OCI-LY7 (cell line): ENCODE measurements around the gene GDE1. TPM values are rescaled to one million over a fixed set of nuclear protein-coding genes. Genes with fewer than 3 reads are reported as not detected.
"Not testable (repeated sequence)": the region's sequence is repeated elsewhere in the genome, so short reads cannot be mapped to it uniquely, and the experiment has no call there.

Experiments
- BruUV-seq: library from RNA; stranded (reverse); fragments of 400-500 nt; replicated peaks from 2 replicates; lab custom pipeline; 2021; lab: Mats Ljungman, UMichigan
- CTCF ChIA-PET: fragments of 300-600 bp; sonication (Branson Sonifier 250); formaldehyde crosslinking; loops from one replicate; lab custom pipeline; 2022; ENCODE audit warnings: antibody characterized with exemption; ENCODE audit not compliant: unreplicated experiment; lab: Charles Lee
- POLR2A ChIA-PET: fragments of 300-600 bp; sonication (Branson Sonifier 250); formaldehyde crosslinking; loops from one replicate; lab custom pipeline; 2022; ENCODE audit warnings: antibody characterized with exemption; lab: Charles Lee
- DNase-seq: peaks from one replicate; pipeline ENCODE4 v3.0.0-alpha.2; 2015; ENCODE audit warnings: low spot score
- H2AFZ ChIP-seq: fragments of 200-600 bp; sonication (generic), shearing (Covaris generic); 2 replicates; pipeline ENCODE4 v1.6.1; 2014; ENCODE audit warnings: mild to moderate bottlenecking, antibody characterized with exemption, low read length, moderate library complexity
- H3K27ac ChIP-seq: fragments of 200-600 bp; sonication (generic); 2 replicates; pipeline ENCODE4 v1.5.1; 2014; ENCODE audit warnings: mixed run types, low read depth, mild to moderate bottlenecking, moderate library complexity, low read length, inconsistent platforms; ENCODE audit not compliant: poor library complexity, severe bottlenecking
- H3K36me3 ChIP-seq: fragments of 200-600 bp; sonication (generic); 2 replicates; pipeline ENCODE4 v1.6.1; 2014; ENCODE audit warnings: mild to moderate bottlenecking, antibody characterized with exemption, low read length, moderate library complexity, mixed read lengths; ENCODE audit not compliant: insufficient read depth
- H3K4me1 ChIP-seq: fragments of 200-600 bp; sonication (generic); 2 replicates; pipeline ENCODE4 v1.5.1; 2014; ENCODE audit warnings: mild to moderate bottlenecking, low read length; ENCODE audit not compliant: insufficient read depth, poor library complexity, severe bottlenecking
- H3K4me2 ChIP-seq: fragments of 200-600 bp; sonication (generic); 2 replicates; pipeline ENCODE4 v1.6.1; 2014; ENCODE audit warnings: mild to moderate bottlenecking, low read length
- H3K4me3 ChIP-seq: fragments of 200-600 bp; sonication (generic); 2 replicates; pipeline ENCODE4 v1.5.1; 2014; ENCODE audit warnings: mild to moderate bottlenecking, low read depth, low read length; ENCODE audit not compliant: poor library complexity, severe bottlenecking
- H3K79me2 ChIP-seq: fragments of 200-600 bp; sonication (generic); 2 replicates; pipeline ENCODE4 v1.6.1; 2016; ENCODE audit warnings: low read depth, mild to moderate bottlenecking, low read length, moderate library complexity, mixed read lengths; ENCODE audit not compliant: insufficient read depth
- H3K9me2 ChIP-seq: fragments of 200-600 bp; sonication (generic); 2 replicates; pipeline ENCODE4 v1.6.1; 2016; ENCODE audit warnings: mild to moderate bottlenecking, low read length, mixed read lengths; ENCODE audit not compliant: insufficient read depth
- H3K9me3 ChIP-seq: fragments of 200-600 bp; sonication (generic); 2 replicates; pipeline ENCODE4 v1.6.1; 2014; ENCODE audit warnings: mild to moderate bottlenecking, mixed run types, low read length, mixed read lengths
- H4K20me1 ChIP-seq: fragments of 200-600 bp; sonication (generic); 2 replicates; pipeline ENCODE4 v1.6.1; 2014; ENCODE audit warnings: mild to moderate bottlenecking, antibody characterized with exemption, low read length, moderate library complexity, mixed read lengths; ENCODE audit not compliant: insufficient read depth
- CTCF ChIP-seq: fragments of 200-600 bp; sonication (generic); conservative IDR thresholded peaks from 2 replicates; pipeline ENCODE4 v1.5.1; 2014; ENCODE audit warnings: mild to moderate bottlenecking, antibody characterized with exemption, low read length, moderate library complexity, mixed read lengths
- EZH2phosphoT487 ChIP-seq: fragments of 200-600 bp; sonication (generic); IDR thresholded peaks from 2 replicates; pipeline ENCODE4 v1.6.1; 2018; ENCODE audit warnings: low read depth, borderline replicate concordance, mild to moderate bottlenecking, mixed run types, antibody characterized with exemption, low read length, moderate library complexity, mixed read lengths
- intact Hi-C: fragments of 100-400 bp; cut with micrococcal nuclease; formaldehyde crosslinking; loops from one replicate; pipeline ENCODE4 v1.10.0; 2022; ENCODE audit not compliant: unreplicated experiment
- total RNA-seq, 2 experiments: library from RNA; depleted of rRNA in 1 of 2; stranded (reverse); fragments of >200 nt in 1 of 2; shearing (Covaris generic) in 1 of 2; gene quantifications; 2 replicates each; pipeline ENCODE4 v1.2.3, GENCODE V29; 2014 to 2022

GDE1 gene
- total RNA-seq, 2 experiments from 2014 or later = 23.4 to 30.8 TPM

- peak within 1 kb of the TSS; percentile 88 for H3K4me3 ChIP-seq
- ChIA-PET CTCF (interaction anchor here (0.6 kb wide), 1 partner anchor 31 kb away, joined by 3 read pairs; no protein-coding TSS in a partner anchor), POLR2A (interaction anchor here (0.5 to 3.4 kb wide), 6 partner anchors 8 to 1344 kb away, joined by 3 to 26 read pairs (median 4); partner anchors contain the start of gene CCP110)
- peak within 1 kb of the TSS; percentile 98 for H2AFZ ChIP-seq
- H3K79me2 ChIP-seq = peaks cover 5% of the 10 kb centered on the region; the same call in 1 of the 2 replicates
- H3K4me1 ChIP-seq = peaks cover 14% of the 10 kb centered on the region
- peak; percentile 97 for DNase-seq
- BruUV-seq = no TSS peak
- H3K9me2 ChIP-seq = no peaks in the 10 kb centered on the region
- intact Hi-C loops = loop anchor here (2.0 to 5.0 kb wide), 3 partner anchors 33 to 827 kb away; partner anchors contain the start of genes CCP110, GDE1, IQCK and KNOP1
- peaks cover 35% of the 10 kb centered on the region for H3K36me3 ChIP-seq
- H3K4me2 ChIP-seq = peak within 1 kb of the TSS; percentile 88
- no peaks in the 10 kb centered on the region for H3K9me3 ChIP-seq
- H4K20me1 ChIP-seq = no peaks in the 10 kb centered on the region
- peak within 1 kb of the TSS; percentile 57 for H3K27ac ChIP-seq
- TF ChIP-seq CTCF (peak; percentile 81), EZH2phosphoT487 (no peak)
These were observed 33.5 kb upstream of the GDE1 start, which contains the start of gene VPS35L for GRCh38 chr16:19555186-19555937. TSS of gene VPS35L (plus strand) at chr16:19555703. CDS start at chr16:19555730, 27 bp downstream.

GRCh38 chr16:19549673-19550072, 27.8 kb upstream of the GDE1 start:
- POLR2A ChIA-PET = no interaction called here
- H3K36me3 ChIP-seq = peaks cover 86% of the 10 kb centered on the region
- TF ChIP-seq CTCF (no peak), EZH2phosphoT487 (no peak)
- H3K4me3 ChIP-seq = no peak overlapping the region
- CTCF ChIA-PET = no interaction called here
- intact Hi-C loops = no loop called here
- no peaks in the 10 kb centered on the region for H3K9me2 ChIP-seq
- peaks cover 7% of the 10 kb centered on the region for H3K4me1 ChIP-seq
- no peaks in the 10 kb centered on the region for H3K9me3 ChIP-seq
- no peak overlapping the region for H3K4me2 ChIP-seq
- no peaks in the 10 kb centered on the region for H4K20me1 ChIP-seq
- no peak overlapping the region for H2AFZ ChIP-seq
- no peaks in the 10 kb centered on the region for H3K79me2 ChIP-seq
- no peak overlapping the region for H3K27ac ChIP-seq
- BruUV-seq = no TSS peak
- DNase-seq = no peak

DNA sequence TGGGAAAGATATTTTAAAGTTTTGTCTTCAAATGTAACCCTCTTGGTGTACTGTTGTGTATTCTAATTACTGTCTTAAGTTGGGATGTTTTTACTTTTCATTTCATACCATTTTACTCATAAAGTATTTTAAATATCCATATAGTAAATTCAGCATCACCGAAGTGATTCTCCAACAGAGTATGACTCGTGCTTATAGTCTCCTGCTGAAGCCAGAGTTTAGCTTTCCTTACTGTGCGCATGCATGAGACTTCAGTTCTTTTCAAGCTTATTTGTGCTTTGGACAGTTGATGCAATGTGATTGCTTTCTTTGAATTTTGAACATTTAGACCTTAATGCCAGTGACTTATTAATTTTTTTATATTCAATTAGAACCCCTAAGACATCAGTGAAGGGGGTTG, 26.2 kb upstream of the GDE1 start:
- no peak overlapping the region for H3K4me2 ChIP-seq
- DNase-seq = no peak
- peaks cover 91% of the 10 kb centered on the region for H3K36me3 ChIP-seq
- BruUV-seq = no TSS peak
- no peak overlapping the region for H3K27ac ChIP-seq
- no peaks in the 10 kb centered on the region for H3K9me3 ChIP-seq
- POLR2A ChIA-PET = interaction anchor here (0.7 kb wide), 1 partner anchor 22 kb away, joined by 3 read pairs; no protein-coding TSS in a partner anchor
- H4K20me1 ChIP-seq = no peaks in the 10 kb centered on the region
- no peaks in the 10 kb centered on the region for H3K4me1 ChIP-seq
- no peak overlapping the region for H3K4me3 ChIP-seq
- no peak overlapping the region for H2AFZ ChIP-seq
- no peak for TF ChIP-seq CTCF
- no peak for TF ChIP-seq EZH2phosphoT487
- intact Hi-C loops = no loop called here
- no peaks in the 10 kb centered on the region for H3K79me2 ChIP-seq
- H3K9me2 ChIP-seq = no peaks in the 10 kb centered on the region
- CTCF ChIA-PET = no interaction called here

GRCh38 chr16:19543278-19543996, 21.5 kb upstream of the GDE1 start:
- DNase-seq, BruUV-seq, CTCF ChIA-PET: not testable (repeated sequence)

More at GRCh38 chr16:19543278-19543996, 21.5 kb upstream of the GDE1 start:
- POLR2A ChIA-PET = interaction anchor here (1.2 kb wide), 1 partner anchor 19 kb away, joined by 3 read pairs; the partner anchor contains the start of gene CCP110
- H3K4me2 ChIP-seq, H3K4me1 ChIP-seq, H3K9me3 ChIP-seq, H2AFZ ChIP-seq, H3K79me2 ChIP-seq, H3K9me2 ChIP-seq, H3K27ac ChIP-seq, H4K20me1 ChIP-seq, intact Hi-C loops, H3K4me3 ChIP-seq: not testable (repeated sequence)
- peaks cover 93% of the 10 kb centered on the region for H3K36me3 ChIP-seq
